ENCODE results near the gene ACSF3. TPM values are rescaled to one million over a fixed set of nuclear protein-coding genes. Genes with fewer than 3 reads are reported as not detected.
"Not testable (repeated sequence)": the region's sequence is repeated elsewhere in the genome, so short reads cannot be mapped to it uniquely, and the experiment has no call there.

The ACSF3 gene
- total and polyA plus RNA-seq, 4 donors, result 15.3 to 27.3 (median 18.8) TPM

DNA sequence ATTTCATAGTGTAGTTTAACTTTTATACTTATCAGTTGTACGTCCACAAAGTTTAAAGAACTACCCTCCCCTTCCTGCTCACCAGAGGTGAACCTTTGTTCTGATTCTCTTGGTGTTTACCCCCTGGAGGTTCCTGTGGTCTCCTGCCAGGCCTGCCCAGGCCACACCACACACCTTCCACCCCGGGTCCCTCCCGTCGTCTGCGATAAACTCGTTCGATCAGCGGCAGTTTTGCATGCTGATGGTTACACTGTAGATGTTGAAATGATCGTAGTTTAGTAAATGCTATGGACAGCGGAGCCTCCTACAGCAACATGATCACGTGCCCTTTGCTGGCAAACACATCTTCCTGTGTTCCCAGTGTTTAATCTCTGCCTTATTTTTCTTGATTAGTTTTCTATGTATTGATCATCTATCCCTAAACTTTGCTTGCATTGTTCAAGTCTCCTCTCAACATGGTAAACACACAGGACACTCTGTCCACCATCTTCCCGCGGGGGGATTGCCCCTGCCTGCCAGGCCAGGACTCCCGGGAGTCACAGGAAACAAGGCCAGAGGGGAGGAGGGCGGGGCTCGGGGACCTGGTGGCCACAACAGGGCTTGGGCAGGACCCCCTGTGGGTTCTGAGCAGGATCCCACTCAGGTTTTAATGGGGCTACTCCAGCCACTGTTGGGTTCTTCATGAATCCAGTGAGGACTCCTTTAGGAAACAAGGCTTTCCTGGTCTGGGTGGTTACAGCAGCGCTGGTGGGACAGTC, 2.8 kb upstream of the ACSF3 start:
- DNase-seq (ENCODE audit: low spot score), result no peak
- Histone ChIP-seq H3K27ac (ENCODE audit: low read depth in 1 of 2, low read length in 2 of 2) (no peak overlapping the region), H3K9me3 (ENCODE audit: control insufficient read depth in 4 of 4, low read length in 3 of 4) (no peaks in the 10 kb centered on the region)

DNA sequence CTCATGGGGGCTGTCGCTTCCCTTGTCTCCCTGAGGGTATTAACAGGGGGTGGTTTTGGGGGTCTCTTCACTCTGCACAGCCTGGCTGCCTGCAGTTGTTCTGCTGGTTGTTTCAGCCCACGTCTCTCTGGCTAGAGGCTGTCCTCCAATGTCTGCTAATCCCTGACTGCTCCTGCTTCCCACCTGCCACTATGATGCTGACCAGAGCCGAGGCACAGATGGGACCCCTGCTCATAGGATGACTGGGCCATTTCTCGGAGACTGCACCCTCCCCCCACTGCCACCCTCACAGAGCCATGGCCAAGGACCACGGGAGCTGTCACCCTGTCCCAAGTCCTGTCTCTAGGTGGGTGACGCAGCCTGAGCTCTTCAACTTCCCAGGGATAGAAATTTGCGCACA, 1.6 kb upstream of the ACSF3 start:
- Histone ChIP-seq H3K9ac (ENCODE audit: low read depth in 1 of 2, low read length in 2 of 2) (no peak overlapping the region), H3K4me3 (ENCODE audit: low read depth in 1 of 3, low read length in 3 of 3) (no peak overlapping the region), H3K9me3 (ENCODE audit: control insufficient read depth in 4 of 4, low read length in 3 of 4) (no peaks in the 10 kb centered on the region), H3K27me3 (ENCODE audit: control insufficient read depth in 4 of 4, insufficient read depth in 4 of 4, low read length in 3 of 4) (peaks cover 0 to 2% (median 0%) of the 10 kb centered on the region in 4 donors), H3K36me3 (ENCODE audit: control insufficient read depth in 4 of 4, insufficient read depth in 3 of 4, low read depth in 1 of 4, low read length in 3 of 4) (no peaks in the 10 kb centered on the region), H3K27ac (ENCODE audit: low read depth in 1 of 2, low read length in 2 of 2) (no peak overlapping the region), H3K4me1 (ENCODE audit: control insufficient read depth in 4 of 4, insufficient read depth in 4 of 4, low read length in 3 of 4) (peaks cover 4 to 21% (median 14%) of the 10 kb centered on the region in 4 donors)
- TF ChIP-seq SP1 (IDR thresholded peaks at IDR 0.05) (no peak), FOXA1 (IDR thresholded peaks at IDR 0.05) (no peak), FOXA2 (IDR thresholded peaks at IDR 0.05) (no peak), EGR1 (IDR thresholded peaks at IDR 0.05; ENCODE audit: low read depth in 2 of 2) (no peak), JUND (IDR thresholded peaks at IDR 0.05) (no peak), YY1 (IDR thresholded peaks at IDR 0.05) (no peak), GABPA (IDR thresholded peaks at IDR 0.05 in 1 of 2, conservative IDR thresholded peaks at IDR 0.05 in 1 of 2) (no peak)
- TF ChIP-seq, protein P1, sequence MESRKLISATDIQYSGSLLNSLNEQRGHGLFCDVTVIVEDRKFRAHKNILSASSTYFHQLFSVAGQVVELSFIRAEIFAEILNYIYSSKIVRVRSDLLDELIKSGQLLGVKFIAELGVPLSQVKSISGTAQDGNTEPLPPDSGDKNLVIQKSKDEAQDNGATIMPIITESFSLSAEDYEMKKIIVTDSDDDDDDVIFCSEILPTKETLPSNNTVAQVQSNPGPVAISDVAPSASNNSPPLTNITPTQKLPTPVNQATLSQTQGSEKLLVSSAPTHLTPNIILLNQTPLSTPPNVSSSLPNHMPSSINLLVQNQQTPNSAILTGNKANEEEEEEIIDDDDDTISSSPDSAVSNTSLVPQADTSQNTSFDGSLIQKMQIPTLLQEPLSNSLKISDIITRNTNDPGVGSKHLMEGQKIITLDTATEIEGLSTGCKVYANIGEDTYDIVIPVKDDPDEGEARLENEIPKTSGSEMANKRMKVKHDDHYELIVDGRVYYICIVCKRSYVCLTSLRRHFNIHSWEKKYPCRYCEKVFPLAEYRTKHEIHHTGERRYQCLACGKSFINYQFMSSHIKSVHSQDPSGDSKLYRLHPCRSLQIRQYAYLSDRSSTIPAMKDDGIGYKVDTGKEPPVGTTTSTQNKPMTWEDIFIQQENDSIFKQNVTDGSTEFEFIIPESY (IDR thresholded peaks at IDR 0.05), result no peak
- TF ChIP-seq, protein P2, sequence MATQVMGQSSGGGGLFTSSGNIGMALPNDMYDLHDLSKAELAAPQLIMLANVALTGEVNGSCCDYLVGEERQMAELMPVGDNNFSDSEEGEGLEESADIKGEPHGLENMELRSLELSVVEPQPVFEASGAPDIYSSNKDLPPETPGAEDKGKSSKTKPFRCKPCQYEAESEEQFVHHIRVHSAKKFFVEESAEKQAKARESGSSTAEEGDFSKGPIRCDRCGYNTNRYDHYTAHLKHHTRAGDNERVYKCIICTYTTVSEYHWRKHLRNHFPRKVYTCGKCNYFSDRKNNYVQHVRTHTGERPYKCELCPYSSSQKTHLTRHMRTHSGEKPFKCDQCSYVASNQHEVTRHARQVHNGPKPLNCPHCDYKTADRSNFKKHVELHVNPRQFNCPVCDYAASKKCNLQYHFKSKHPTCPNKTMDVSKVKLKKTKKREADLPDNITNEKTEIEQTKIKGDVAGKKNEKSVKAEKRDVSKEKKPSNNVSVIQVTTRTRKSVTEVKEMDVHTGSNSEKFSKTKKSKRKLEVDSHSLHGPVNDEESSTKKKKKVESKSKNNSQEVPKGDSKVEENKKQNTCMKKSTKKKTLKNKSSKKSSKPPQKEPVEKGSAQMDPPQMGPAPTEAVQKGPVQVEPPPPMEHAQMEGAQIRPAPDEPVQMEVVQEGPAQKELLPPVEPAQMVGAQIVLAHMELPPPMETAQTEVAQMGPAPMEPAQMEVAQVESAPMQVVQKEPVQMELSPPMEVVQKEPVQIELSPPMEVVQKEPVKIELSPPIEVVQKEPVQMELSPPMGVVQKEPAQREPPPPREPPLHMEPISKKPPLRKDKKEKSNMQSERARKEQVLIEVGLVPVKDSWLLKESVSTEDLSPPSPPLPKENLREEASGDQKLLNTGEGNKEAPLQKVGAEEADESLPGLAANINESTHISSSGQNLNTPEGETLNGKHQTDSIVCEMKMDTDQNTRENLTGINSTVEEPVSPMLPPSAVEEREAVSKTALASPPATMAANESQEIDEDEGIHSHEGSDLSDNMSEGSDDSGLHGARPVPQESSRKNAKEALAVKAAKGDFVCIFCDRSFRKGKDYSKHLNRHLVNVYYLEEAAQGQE (IDR thresholded peaks at IDR 0.05), result no peak
- TF ChIP-seq, protein P3, sequence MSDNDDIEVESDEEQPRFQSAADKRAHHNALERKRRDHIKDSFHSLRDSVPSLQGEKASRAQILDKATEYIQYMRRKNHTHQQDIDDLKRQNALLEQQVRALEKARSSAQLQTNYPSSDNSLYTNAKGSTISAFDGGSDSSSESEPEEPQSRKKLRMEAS (IDR thresholded peaks at IDR 0.05), result no peak
- 76% methylated on average over 7 of the region's 7 CpGs for WGBS
- no peak for DNase-seq (ENCODE audit: low spot score)

More for the DNA sequence above, 2.8 kb upstream of the ACSF3 start:
- Histone ChIP-seq H3K36me3 (ENCODE audit: control insufficient read depth in 4 of 4, insufficient read depth in 3 of 4, low read depth in 1 of 4, low read length in 3 of 4) (no peaks in the 10 kb centered on the region), H3K4me1 (ENCODE audit: control insufficient read depth in 4 of 4, insufficient read depth in 4 of 4, low read length in 3 of 4) (peaks cover 4 to 15% (median 13%) of the 10 kb centered on the region in 4 donors), H3K9ac (ENCODE audit: low read depth in 1 of 2, low read length in 2 of 2) (no peak overlapping the region), H3K4me3 (ENCODE audit: low read depth in 1 of 3, low read length in 3 of 3) (no peak overlapping the region), H3K27me3 (ENCODE audit: control insufficient read depth in 4 of 4, insufficient read depth in 4 of 4, low read length in 3 of 4) (peaks cover 0 to 2% (median 0%) of the 10 kb centered on the region in 4 donors)
- whole genome bisulfite sequencing, result 61% methylated on average over 17 of the region's 17 CpGs
- TF ChIP-seq FOXA1 (IDR thresholded peaks at IDR 0.05) (no peak), RXRA (IDR thresholded peaks at IDR 0.05) (no peak), GABPA (IDR thresholded peaks at IDR 0.05 in 1 of 2, conservative IDR thresholded peaks at IDR 0.05 in 1 of 2) (no peak), NR2F2 (IDR thresholded peaks at IDR 0.05) (no peak), SP1 (IDR thresholded peaks at IDR 0.05) (no peak), HNF4G (IDR thresholded peaks at IDR 0.05) (no peak)
- TF ChIP-seq, protein P1 (IDR thresholded peaks at IDR 0.05), result no peak
- TF ChIP-seq, protein P2 (IDR thresholded peaks at IDR 0.05), result no peak

DNA sequence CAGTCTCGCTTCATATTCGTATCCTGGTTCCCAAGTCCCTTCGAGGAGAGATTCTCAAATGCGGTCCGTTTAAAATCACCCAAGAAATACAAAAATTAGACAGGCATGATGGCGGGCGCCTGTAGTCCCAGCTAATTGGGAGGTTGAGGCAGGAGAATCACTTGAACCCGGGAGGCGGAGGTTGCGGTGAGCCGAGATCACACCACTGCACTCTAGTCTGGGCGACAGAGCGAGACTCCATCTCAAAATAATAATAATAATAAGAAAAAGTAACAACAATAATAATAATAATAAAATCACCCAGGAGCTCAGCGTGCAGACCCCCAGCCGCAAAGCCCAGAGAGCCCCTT, 425 bp upstream of the ACSF3 start:
- not testable (repeated sequence) for H3K36me3 ChIP-seq (ENCODE audit: control insufficient read depth in 4 of 4, insufficient read depth in 3 of 4, low read depth in 1 of 4, low read length in 3 of 4); DNase-seq (ENCODE audit: low spot score); H3K27me3 ChIP-seq (ENCODE audit: control insufficient read depth in 4 of 4, insufficient read depth in 4 of 4, low read length in 3 of 4); H3K27ac ChIP-seq (ENCODE audit: low read depth in 1 of 2, low read length in 2 of 2); H3K9ac ChIP-seq (ENCODE audit: low read depth in 1 of 2, low read length in 2 of 2); H3K9me3 ChIP-seq (ENCODE audit: control insufficient read depth in 4 of 4, low read length in 3 of 4)
- 70% methylated on average over 15 of the region's 15 CpGs for WGBS
- peaks cover 12 to 30% (median 24%) of the 10 kb centered on the region in 4 donors for H3K4me1 ChIP-seq (ENCODE audit: control insufficient read depth in 4 of 4, insufficient read depth in 4 of 4, low read length in 3 of 4)
- H3K4me3 ChIP-seq (ENCODE audit: low read depth in 1 of 3, low read length in 3 of 3), result peak overlapping the region in 2 of 3 donors; percentile 50 to 94
